Ecto neural progenitor cell (in vitro differentiated cells): ENCODE results near the gene SH2D6.
"Not testable (repeated sequence)": the region's sequence is repeated elsewhere in the genome, so short reads cannot be mapped to it uniquely, and the experiment has no call there.

Experiments
- DNase-seq: peaks from one replicate; pipeline ENCODE4 v3.0.0-alpha.2; 2018; ENCODE audit warnings: low spot score

Gene SH2D6

GRCh38 chr2:85418132-85419008, at the start of gene SH2D6:
SH2D6 (plus strand) TSS chr2:85418714; CDS start chr2:85429466, 10,752 bp downstream.
- DNase-seq, result peak; percentile 89

DNA sequence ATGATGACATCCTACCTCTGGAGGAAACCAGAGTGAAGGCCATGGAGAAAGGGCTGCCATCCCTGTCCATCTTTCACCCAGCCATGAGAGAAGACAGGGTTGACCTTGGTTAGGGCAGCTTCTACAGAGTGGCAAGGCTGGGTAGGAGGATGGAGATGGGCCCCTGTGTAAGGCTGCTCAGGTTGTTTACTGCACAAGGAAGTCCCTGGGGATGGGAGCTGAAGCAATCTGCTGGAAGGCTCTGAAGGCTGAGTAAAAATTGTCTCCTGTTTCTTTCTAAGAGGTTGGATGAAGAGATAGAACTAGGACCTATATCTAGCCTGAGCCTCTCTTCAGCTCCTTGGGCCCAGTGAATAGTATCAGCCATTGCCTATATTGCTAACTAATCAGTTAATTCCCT, 49.6 kb upstream of the SH2D6 start:
- DNase-seq, result no peak

DNA sequence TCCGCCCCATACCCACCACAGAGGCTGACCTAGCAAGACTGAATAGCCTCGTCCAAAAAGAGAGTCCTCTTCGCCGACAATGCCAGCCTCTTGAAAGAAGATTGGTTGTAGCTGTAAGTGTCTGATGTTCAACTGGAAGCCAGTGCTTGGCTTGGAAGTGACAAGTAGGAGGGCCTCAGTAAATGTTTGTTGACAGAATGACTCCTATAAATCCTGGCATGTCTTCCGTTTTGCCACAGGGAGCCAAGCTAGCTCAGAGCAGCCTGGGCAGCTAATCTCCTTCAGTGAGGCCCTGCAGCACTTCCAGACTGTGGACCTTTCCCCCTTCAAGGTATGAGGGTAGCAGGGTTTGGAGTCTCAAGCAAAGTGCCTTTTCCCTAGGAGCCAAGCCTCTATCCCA, 49.0 kb upstream of the SH2D6 start:
- no peak for DNase-seq

GRCh38 chr2:85371045-85371444, 47.5 kb upstream of the SH2D6 start:
- no peak for DNase-seq

DNA sequence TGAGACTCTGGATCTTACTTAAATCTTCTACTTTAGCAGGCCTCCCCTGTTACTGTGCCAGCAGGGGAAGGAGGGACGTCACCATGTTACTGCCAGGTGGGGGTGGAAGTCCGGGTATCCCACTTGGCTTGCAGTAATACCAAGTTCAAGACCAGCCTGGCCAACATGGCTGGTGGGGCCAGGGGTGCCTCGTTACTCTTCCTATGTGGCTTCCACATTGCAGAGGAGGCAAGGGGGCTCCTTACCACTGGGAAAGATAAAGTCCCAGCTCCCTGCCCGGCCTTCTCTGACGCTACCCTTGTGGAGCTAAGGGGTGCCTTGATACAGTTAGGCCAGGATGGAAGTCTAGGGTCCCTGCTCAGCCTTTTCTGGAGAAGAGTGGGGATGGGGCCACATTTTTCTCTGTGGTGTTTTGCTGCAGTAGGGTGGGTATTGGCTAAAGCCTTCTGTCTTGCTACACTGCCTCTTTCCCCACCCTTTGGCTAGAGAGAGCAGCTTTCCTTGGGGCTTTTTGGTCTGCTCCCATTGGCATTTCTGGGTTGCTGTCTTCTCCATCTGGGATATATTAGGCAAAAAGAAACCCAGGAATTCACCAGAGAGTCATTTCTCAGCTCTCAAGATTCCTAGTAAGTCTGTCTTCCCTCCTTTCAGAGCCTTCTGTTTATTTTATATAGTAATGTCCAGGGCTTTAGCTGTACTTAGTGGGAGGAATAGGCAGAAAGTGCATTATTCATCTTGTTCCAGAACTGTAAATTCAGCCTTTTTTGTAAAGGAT, 42.0 kb upstream of the SH2D6 start:
- DNase-seq, result no peak

DNA sequence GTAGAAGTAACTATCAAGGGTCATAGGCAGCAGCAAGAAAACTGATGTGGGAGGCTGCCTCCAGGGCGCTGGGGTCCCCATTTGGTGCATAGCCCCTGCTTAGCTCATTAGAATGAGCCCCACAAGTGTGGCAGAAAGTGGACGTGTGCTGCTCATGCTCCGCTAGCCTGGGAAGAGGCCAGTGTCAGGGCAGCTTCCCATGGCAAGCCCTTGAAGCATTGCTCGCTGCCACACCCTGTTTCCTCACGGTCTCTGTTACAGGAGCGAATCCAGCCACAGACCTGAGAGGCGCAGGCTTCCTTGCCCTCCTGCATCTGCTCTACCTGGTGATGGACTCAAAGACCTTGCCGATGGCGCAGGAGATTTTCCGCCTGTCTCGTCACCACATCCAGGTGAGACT, 41.4 kb upstream of the SH2D6 start:
- no peak for DNase-seq

- no peak for DNase-seq
Measured at GRCh38 chr2:85378257-85378656, 40.3 kb upstream of the SH2D6 start.

- no peak for DNase-seq
Measured at GRCh38 chr2:85380048-85380447, 38.5 kb upstream of the SH2D6 start.

GRCh38 chr2:85383151-85383550, 35.4 kb upstream of the SH2D6 start:
- not testable (repeated sequence) for DNase-seq

DNA sequence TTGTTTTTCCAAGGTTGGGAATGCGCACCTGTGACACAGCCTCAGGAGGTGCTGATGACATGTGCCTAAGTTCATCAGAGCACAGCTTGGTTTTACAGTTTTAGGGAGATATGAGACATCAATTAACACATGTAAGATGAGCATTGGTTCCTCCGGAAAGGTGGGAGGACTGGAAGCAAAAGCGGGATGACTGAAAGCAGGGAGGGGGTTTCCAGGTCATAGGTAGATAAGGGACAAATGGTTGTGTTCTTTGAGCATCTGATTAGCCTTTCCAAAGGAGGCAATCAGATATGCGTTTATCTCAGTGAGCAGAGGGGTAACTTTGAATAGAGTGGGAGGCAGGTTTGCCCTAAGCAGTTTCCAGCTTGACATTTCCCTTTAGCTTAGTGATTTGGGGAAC, 34.7 kb upstream of the SH2D6 start:
- no peak for DNase-seq

DNA sequence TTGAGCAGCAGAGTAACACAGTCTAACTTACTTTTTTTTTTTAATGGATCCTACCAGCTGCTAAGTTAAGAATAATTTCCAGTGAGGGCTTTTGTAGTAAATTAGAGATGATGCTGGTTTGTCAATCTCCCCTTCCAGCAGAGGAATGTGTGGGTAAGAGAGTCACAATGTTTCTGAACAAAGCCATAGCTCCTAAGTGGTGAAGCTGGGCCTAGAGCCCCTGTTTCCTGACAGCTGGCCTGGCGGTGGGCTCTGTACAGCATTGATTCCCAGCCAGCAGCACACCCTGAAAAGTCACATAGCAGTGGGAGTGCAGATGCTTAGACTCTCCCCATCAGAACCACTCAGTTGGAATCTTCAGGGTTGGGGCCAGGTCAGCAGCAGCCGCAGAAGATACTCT, 32.8 kb upstream of the SH2D6 start:
- no peak for DNase-seq

- no peak for DNase-seq
Measured at GRCh38 chr2:85387754-85388153, 30.8 kb upstream of the SH2D6 start.

DNA sequence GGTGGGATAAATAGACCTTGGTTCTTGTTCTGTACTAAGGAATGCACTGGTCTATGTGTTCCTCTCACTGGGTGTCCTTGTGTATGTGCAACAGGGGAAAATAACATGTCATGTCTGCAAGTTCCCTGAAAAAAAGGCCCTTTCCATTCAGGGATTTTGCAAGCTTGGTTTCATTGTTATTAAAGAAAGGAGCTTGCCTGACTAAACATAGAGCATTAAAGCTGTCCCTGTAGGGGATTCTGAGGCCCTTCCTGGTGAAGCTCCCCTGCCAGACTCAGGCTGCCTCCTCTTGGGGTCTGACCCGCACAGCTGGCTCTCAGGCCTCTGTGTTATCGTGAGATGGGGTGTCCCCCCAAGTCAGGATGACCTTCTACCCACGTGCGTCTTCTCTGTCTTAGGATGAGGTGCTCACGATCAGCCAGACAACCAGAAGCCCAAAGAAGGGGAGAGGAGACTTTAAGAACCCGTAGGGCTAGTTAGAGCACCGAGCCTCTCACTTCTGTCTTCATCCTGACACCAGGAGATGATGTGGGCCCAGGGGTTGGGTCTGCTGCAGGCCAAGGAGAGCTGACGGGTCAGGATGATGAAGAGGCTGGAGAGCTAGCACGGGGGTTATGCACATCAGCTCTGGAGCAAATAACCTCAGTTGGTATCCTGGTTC, 29.5 kb upstream of the SH2D6 start:
- no peak for DNase-seq

- peak; percentile 76 for DNase-seq
Measured at GRCh38 chr2:85390941-85391669, 27.4 kb upstream of the SH2D6 start.

DNA sequence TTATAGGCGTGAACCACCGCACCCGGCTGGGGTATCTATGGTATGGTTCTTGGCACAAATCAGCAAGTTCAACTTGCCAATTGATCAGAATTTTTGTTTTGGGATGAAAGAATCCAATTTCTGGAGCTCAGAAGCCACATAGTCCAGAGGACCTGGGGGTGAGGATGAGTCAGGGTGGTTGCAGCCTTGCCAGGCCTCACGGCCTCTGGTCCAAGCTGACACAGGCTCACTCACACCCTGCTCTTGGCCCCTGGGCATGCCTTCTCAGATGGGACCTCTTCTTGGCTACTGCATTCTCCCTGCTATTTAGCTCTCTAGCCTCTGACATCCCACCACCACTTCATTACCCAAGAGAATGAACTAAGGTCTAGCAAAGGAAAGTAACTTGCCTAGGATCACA, 24.7 kb upstream of the SH2D6 start:
- DNase-seq, result no peak

DNA sequence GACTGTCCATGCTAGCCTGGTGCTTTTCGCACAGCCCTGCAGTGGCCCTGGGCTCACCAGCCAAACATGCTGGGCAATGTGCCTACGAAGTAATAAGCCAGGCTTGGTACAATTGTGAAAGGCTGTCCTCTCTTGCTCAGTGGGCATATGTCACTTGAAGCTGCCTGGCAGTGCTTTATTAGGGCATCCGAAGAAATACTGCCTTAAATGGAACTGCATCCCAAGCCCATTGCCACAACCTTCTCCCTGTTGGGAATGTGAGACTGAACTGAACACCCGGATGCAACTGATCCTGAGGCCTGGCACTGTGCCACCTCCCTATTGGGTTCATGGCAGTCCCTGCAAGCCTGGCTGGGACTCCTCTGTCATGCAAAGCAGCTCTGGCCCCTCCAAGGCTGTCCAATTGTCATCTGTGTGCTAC, 24.2 kb upstream of the SH2D6 start:
- DNase-seq, result no peak

DNA sequence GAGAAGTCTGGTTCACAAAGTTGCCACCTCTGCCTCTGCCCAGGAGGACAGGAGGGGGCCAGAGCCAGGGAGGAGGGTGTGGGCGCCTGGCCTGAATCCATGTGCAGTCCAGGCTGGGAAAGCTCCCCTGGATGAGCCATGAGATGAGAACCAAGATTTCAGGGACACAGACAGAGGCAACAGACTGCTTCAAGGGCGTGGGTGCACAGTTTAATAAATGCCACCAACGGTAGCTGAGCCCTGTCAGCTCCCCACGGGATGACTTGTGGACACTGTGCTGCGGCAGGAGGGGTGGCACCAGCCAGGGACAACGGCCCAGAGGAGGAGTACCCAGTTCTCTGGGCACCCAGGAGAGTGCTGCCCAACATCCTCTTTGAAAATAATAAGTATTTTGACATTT, 23.5 kb upstream of the SH2D6 start:
- DNase-seq, result no peak

GRCh38 chr2:85395912-85396475, 22.5 kb upstream of the SH2D6 start:
- DNase-seq, result no peak

DNA sequence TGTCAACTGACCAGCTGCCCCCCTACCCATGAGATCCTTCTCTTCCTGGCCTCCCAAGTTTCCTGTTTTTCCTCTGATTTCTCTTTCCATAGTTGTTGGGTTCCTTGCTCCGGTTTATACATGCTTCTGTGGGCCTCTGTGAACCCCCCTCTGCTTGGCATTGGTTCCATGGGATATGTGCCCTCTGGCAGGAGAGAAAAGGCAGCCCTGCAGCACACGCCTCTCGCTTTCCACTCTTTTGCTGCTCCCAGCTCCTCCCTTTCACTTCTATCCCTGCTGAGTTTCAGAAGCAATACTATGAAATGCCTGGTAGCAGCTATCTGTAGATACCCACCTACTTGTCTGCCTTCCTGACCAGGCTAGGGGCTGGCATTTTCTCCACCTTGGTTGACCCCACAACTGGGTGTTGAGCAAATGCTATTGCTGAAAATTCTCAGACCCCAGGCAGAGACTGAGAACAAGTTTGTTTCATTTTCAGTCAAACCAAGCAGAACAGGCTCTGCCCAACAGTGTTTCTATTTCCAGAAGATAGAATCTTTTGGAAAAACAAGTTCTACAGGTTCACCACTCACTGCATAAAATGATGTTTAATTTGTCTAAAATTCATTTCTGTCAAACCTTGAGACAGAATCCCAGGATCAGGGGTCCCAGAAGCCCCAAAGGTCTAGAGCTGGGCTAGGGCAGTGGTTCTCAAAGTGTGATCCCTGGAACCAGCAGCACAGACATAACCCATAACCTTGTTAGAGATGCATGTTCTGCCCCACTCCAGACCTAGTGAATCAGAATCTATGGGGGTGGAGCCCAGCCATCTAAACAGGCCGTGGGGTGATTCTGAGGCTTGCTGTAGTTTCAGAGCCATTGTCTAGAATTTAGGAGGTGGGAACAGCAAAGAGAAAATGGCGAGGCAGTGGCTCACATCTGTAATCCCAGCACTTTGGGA, 21.7 kb upstream of the SH2D6 start:
- DNase-seq, result no peak

- no peak for DNase-seq
Measured at GRCh38 chr2:85397925-85398331, 20.6 kb upstream of the SH2D6 start.
